GM23338 (cell line): ENCODE data around the gene MTMR6. TPM values are rescaled to one million over a fixed set of nuclear protein-coding genes. Genes with fewer than 3 reads are reported as not detected.

Experiments
- ATAC-seq: fragments of 200-7000 bp; cut with Tn5 transposase; 3 replicates; pipeline ENCODE4 v1.9.1; 2020
- DNase-seq: peaks from one replicate; pipeline ENCODE4 v3.0.0-alpha.2; 2015; ENCODE audit warnings: low spot score
- H2AFZ ChIP-seq: fragments of 200-600 bp; sonication (generic); 2 replicates; pipeline ENCODE4 v1.8.0; 2016; ENCODE audit warnings: antibody characterized with exemption, mild to moderate bottlenecking, moderate library complexity
- H3F3A ChIP-seq: fragments of 200-600 bp; sonication (generic); replicated peaks from 2 replicates; pipeline ENCODE4 v1.8.0; 2017; ENCODE audit warnings: antibody characterized with exemption, mixed run types, low read depth
- H3K27ac ChIP-seq: fragments of 200-600 bp; sonication (generic); 2 replicates; pipeline ENCODE4 v1.6.1; 2016; ENCODE audit warnings: low read depth
- H3K27me3 ChIP-seq: fragments of 200-600 bp; sonication (generic); 2 replicates; pipeline ENCODE4 v1.8.0; 2016; ENCODE audit warnings: mild to moderate bottlenecking, mixed run types, moderate library complexity; ENCODE audit not compliant: insufficient read depth
- H3K36me3 ChIP-seq: fragments of 200-600 bp; sonication (generic); 2 replicates; pipeline ENCODE4 v1.8.0; 2016; ENCODE audit warnings: mild to moderate bottlenecking; ENCODE audit not compliant: insufficient read depth
- H3K4me1 ChIP-seq: fragments of 200-600 bp; sonication (generic); 2 replicates; pipeline ENCODE4 v1.8.0; 2016; ENCODE audit warnings: mild to moderate bottlenecking, moderate library complexity; ENCODE audit not compliant: insufficient read depth
- H3K4me2 ChIP-seq: fragments of 200-600 bp; sonication (generic); 2 replicates; pipeline ENCODE4 v1.7.1; 2017; ENCODE audit warnings: mixed run types
- H3K4me3 ChIP-seq: fragments of 200-600 bp; sonication (generic); 2 replicates; pipeline ENCODE4 v1.6.1; 2016; ENCODE audit warnings: mixed run types
- H3K79me2 ChIP-seq: fragments of 200-600 bp; sonication (generic); replicated peaks from 2 replicates; pipeline ENCODE4 v1.8.0; 2017; ENCODE audit warnings: mild to moderate bottlenecking; ENCODE audit not compliant: insufficient read depth
- H3K9me2 ChIP-seq: fragments of 200-600 bp; sonication (generic); 2 replicates; pipeline ENCODE4 v1.8.0; 2017; ENCODE audit not compliant: insufficient read depth
- H4K20me1 ChIP-seq: fragments of 200-600 bp; sonication (generic); replicated peaks from 2 replicates; pipeline ENCODE4 v1.8.0; 2017; ENCODE audit warnings: mild to moderate bottlenecking; ENCODE audit not compliant: insufficient read depth
- H3K27ac Mint-ChIP-seq: 2 replicates; pipeline ENCODE4 v1.8.0; 2020; ENCODE audit warnings: inconsistent platforms, mild to moderate bottlenecking, moderate library complexity, mixed read lengths
- H3K27me3 Mint-ChIP-seq: 3 replicates; pipeline ENCODE4 v1.8.0; 2022; ENCODE audit warnings: low read depth, mild to moderate bottlenecking, moderate library complexity, mixed read lengths, inconsistent platforms; ENCODE audit not compliant: insufficient read depth, poor library complexity
- H3K36me3 Mint-ChIP-seq: 3 replicates; pipeline ENCODE4 v1.8.0; 2021; ENCODE audit warnings: low read depth, mild to moderate bottlenecking, inconsistent platforms, moderate library complexity, mixed read lengths
- H3K4me1 Mint-ChIP-seq: 3 replicates; pipeline ENCODE4 v1.8.0; 2020; ENCODE audit warnings: mild to moderate bottlenecking, inconsistent platforms, mixed read lengths
- H3K4me3 Mint-ChIP-seq: 3 replicates; pipeline ENCODE4 v1.8.0; 2021; ENCODE audit warnings: moderate library complexity, mild to moderate bottlenecking, inconsistent platforms, mixed read lengths
- H3K9me3 Mint-ChIP-seq: 3 replicates; pipeline ENCODE4 v1.8.0; 2020; ENCODE audit warnings: moderate library complexity, mild to moderate bottlenecking, inconsistent platforms, mixed read lengths
- CTCF ChIP-seq, 2 experiments: fragments of 200-600 bp in 1 of 2; sonication (generic) in 1 of 2; conservative IDR thresholded peaks; 2 replicates each; pipeline versions ENCODE4 v1.5.1 to v1.6.1; 2016 to 2017; ENCODE audit warnings: antibody characterized with exemption in 2 of 2, low read depth in 2 of 2, mild to moderate bottlenecking in 2 of 2, moderate library complexity in 1 of 2
- ETS1 ChIP-seq: IDR thresholded peaks from 2 replicates; pipeline ENCODE4 v1.6.1; 2016; ENCODE audit warnings: antibody characterized with exemption
- EZH2phosphoT487 ChIP-seq: fragments of 200-600 bp; sonication (generic); IDR thresholded peaks from one replicate; pipeline ENCODE4 v1.8.1; 2018; ENCODE audit warnings: antibody characterized with exemption; ENCODE audit not compliant: unreplicated experiment
- JUNB ChIP-seq: IDR thresholded peaks from one replicate; pipeline ENCODE4 v1.6.1; 2016; ENCODE audit warnings: antibody characterized with exemption; ENCODE audit not compliant: unreplicated experiment
- NANOG ChIP-seq: IDR thresholded peaks from 2 replicates; pipeline ENCODE4 v1.6.1; 2016; ENCODE audit warnings: antibody characterized with exemption, borderline replicate concordance
- POLR2AphosphoS5 ChIP-seq: IDR thresholded peaks from 2 replicates; pipeline ENCODE4 v1.6.1; 2016; ENCODE audit warnings: antibody characterized with exemption, low read depth
- REST ChIP-seq: IDR thresholded peaks from one replicate; pipeline ENCODE4 v1.6.1; 2018; ENCODE audit warnings: antibody characterized with exemption; ENCODE audit not compliant: unreplicated experiment
- STAT1 ChIP-seq: IDR thresholded peaks from one replicate; pipeline ENCODE4 v1.6.1; 2016; ENCODE audit warnings: antibody characterized with exemption; ENCODE audit not compliant: unreplicated experiment
- ZNF114 ChIP-seq: fragments of 250-450 bp; sonication (Bioruptor Pico); IDR thresholded peaks from 2 replicates; pipeline ENCODE4 v1.5.0; 2020; ENCODE audit warnings: mild to moderate bottlenecking, moderate library complexity
- ZNF331 ChIP-seq: fragments of 250-450 bp; sonication (Bioruptor Pico); IDR thresholded peaks from 2 replicates; pipeline ENCODE4 v1.5.0; 2020; ENCODE audit warnings: low read depth, mild to moderate bottlenecking, moderate library complexity
- polyA plus RNA-seq: library from polyadenylated mRNA; unstranded; fragments of >200 nt; fragmentation: Nextera tagmentation; extraction: Ambion mirVana; gene quantifications from 2 replicates; pipeline ENCODE4 v1.2.1, GENCODE V29; 2016
- total RNA-seq: library from RNA; depleted of rRNA; stranded (reverse); fragments of >200 nt; shearing (Covaris generic); gene quantifications from 2 replicates; pipeline ENCODE4 v1.2.3, GENCODE V29; 2014; rRNA removed

The MTMR6 gene
- total and polyA plus RNA-seq, 2 experiments from 2014 or later = 4.6 to 9.5 TPM

- H3K27me3 ChIP-seq = no peaks in the 10 kb centered on the region
- H3K4me1 Mint-ChIP-seq = peaks cover 11% of the 10 kb centered on the region; the same call in 2 of the 3 replicates
- no peaks in the 10 kb centered on the region for H3F3A ChIP-seq
- H3K4me3 ChIP-seq = no peak overlapping the region
- ATAC-seq = no peak
- H3K27ac Mint-ChIP-seq = no peak overlapping the region
- no peaks in the 10 kb centered on the region for H3K36me3 Mint-ChIP-seq
- peaks cover 9% of the 10 kb centered on the region; the same call in 1 of the 2 replicates for H3K9me2 ChIP-seq
- no peaks in the 10 kb centered on the region for H3K36me3 ChIP-seq
- DNase-seq = no peak
- no peak overlapping the region for H3K4me2 ChIP-seq
- TF ChIP-seq CTCF (conservative IDR thresholded peaks at IDR 0.05; ENCODE audit: low read depth in 2 of 2) (no peak), JUNB (no peak), POLR2AphosphoS5 (no peak), NANOG (no peak)
- no peak overlapping the region for H2AFZ ChIP-seq
- H4K20me1 ChIP-seq = no peaks in the 10 kb centered on the region
- H3K4me1 ChIP-seq = no peaks in the 10 kb centered on the region; the same call in none of the 2 replicates
- peaks cover 3% of the 10 kb centered on the region for H3K27me3 Mint-ChIP-seq
- no peaks in the 10 kb centered on the region for H3K79me2 ChIP-seq
- peaks cover 5% of the 10 kb centered on the region; the same call in 1 of the 3 replicates for H3K9me3 Mint-ChIP-seq
- no peak overlapping the region for H3K27ac ChIP-seq
- no peak overlapping the region for H3K4me3 Mint-ChIP-seq
These were observed 88.6 kb downstream of the MTMR6 start for GRCh38 chr13:25198647-25199046.

GRCh38 chr13:25196971-25197370, 90.3 kb downstream of the MTMR6 start:
- no peaks in the 10 kb centered on the region for H3K36me3 ChIP-seq
- no peaks in the 10 kb centered on the region for H3K79me2 ChIP-seq
- H3K4me3 ChIP-seq = no peak overlapping the region
- H3K4me1 ChIP-seq = no peaks in the 10 kb centered on the region
- DNase-seq (no peak), ATAC-seq (no peak)
- no peak overlapping the region for H2AFZ ChIP-seq
- H3K4me3 Mint-ChIP-seq = no peak overlapping the region
- no peaks in the 10 kb centered on the region for H3K27me3 ChIP-seq
- H3K4me1 Mint-ChIP-seq = no peaks in the 10 kb centered on the region
- H3K9me3 Mint-ChIP-seq = peaks cover 5% of the 10 kb centered on the region; the same call in 1 of the 3 replicates
- peaks cover 9% of the 10 kb centered on the region; the same call in 1 of the 2 replicates for H3K9me2 ChIP-seq
- no peaks in the 10 kb centered on the region for H3F3A ChIP-seq
- H3K4me2 ChIP-seq = no peak overlapping the region
- no peak for TF ChIP-seq ZNF331 (CRISPR knock-in tag)
- TF ChIP-seq EZH2phosphoT487 = no peak
- no peak for TF ChIP-seq REST
- TF ChIP-seq STAT1 = no peak
- no peak for TF ChIP-seq ETS1
- no peak for TF ChIP-seq ZNF114 (CRISPR knock-in tag)
- TF ChIP-seq JUNB = no peak
- H3K36me3 Mint-ChIP-seq = no peaks in the 10 kb centered on the region
- H3K27ac ChIP-seq = no peak overlapping the region
- H3K27ac Mint-ChIP-seq = no peak overlapping the region
- peaks cover 3% of the 10 kb centered on the region for H3K27me3 Mint-ChIP-seq
- no peaks in the 10 kb centered on the region for H4K20me1 ChIP-seq

Other genes starting within 250 kb of the MTMR6 start
- 0.58 and 1.2 TPM in 2 replicates for gene PABPC3, start 191.4 kb downstream of the MTMR6 start, total RNA-seq
- gene PABPC3, start 191.4 kb downstream of the MTMR6 start, polyA plus RNA-seq = 0.42 and 0.55 TPM in 2 replicates
- 0.62 and 0.76 TPM in 2 replicates for gene AMER2, start 115.2 kb downstream of the MTMR6 start, total RNA-seq
- gene AMER2, start 115.2 kb downstream of the MTMR6 start, polyA plus RNA-seq = 0.23 and 0.31 TPM in 2 replicates
- gene NUP58, start 14.1 kb upstream of the MTMR6 start, total RNA-seq = 79.5 and 91.8 TPM in 2 replicates
- gene NUP58, start 14.1 kb upstream of the MTMR6 start, polyA plus RNA-seq = 27.6 and 27.7 TPM in 2 replicates
- 8.8 and 9.0 TPM in 2 replicates for gene ATP8A2, start 84.5 kb upstream of the MTMR6 start, total RNA-seq
- 5.7 and 6.3 TPM in 2 replicates for gene ATP8A2, start 84.5 kb upstream of the MTMR6 start, polyA plus RNA-seq